Mesodermal cell (in vitro differentiated cells): ENCODE measurements around the gene SELENOW.
"Not testable (repeated sequence)": the region's sequence is repeated elsewhere in the genome, so short reads cannot be mapped to it uniquely, and the experiment has no call there.

ENCODE experiments used
- H3K27ac ChIP-seq: 2 replicates; pipeline ENCODE4 v1.7.0; 2013; ENCODE audit warnings: mild to moderate bottlenecking, low read depth, low read length, moderate library complexity; ENCODE audit not compliant: severe bottlenecking
- H3K36me3 ChIP-seq: 2 replicates; pipeline ENCODE4 v1.7.1; 2013; ENCODE audit warnings: mild to moderate bottlenecking, low read length, moderate library complexity; ENCODE audit not compliant: control insufficient read depth, insufficient read depth
- H3K4me1 ChIP-seq: one replicate; pipeline ENCODE4 v1.7.1; 2013; ENCODE audit warnings: mild to moderate bottlenecking, low read length; ENCODE audit not compliant: insufficient read depth, control insufficient read depth, poor library complexity, severe bottlenecking
- H3K4me3 ChIP-seq: 2 replicates; pipeline ENCODE4 v1.7.0; 2013; ENCODE audit warnings: low read length, control low read depth, mild to moderate bottlenecking; ENCODE audit not compliant: insufficient read depth, poor library complexity, severe bottlenecking; ENCODE audit errors: extremely low read depth
- H3K9me3 ChIP-seq: 2 replicates; pipeline ENCODE4 v1.7.1; 2013; ENCODE audit warnings: mild to moderate bottlenecking, low read length, moderate library complexity; ENCODE audit not compliant: control insufficient read depth
- WGBS, 2 experiments: methylation state at CpG; one replicate each; pipeline ENCODE4 v1.1.5; 2013; ENCODE audit warnings: missing lambda C conversion rate in 2 of 2; ENCODE audit not compliant: insufficient coverage in 2 of 2; 5-methylcytosine and 5-hydroxymethylcytosine counted together

Gene SELENOW

GRCh38 chr19:47781590-47782262 lies 3.2 kb downstream of the SELENOW start:
- peaks cover 62% of the 10 kb centered on the region for H3K36me3 ChIP-seq
- H3K4me3 ChIP-seq = no peak overlapping the region
- no peak overlapping the region for H3K27ac ChIP-seq
- WGBS, 2 experiments = 97 to 98% methylated on average over 9 of the region's 9 CpGs
- H3K4me1 ChIP-seq = peaks cover 1% of the 10 kb centered on the region
- no peaks in the 10 kb centered on the region for H3K9me3 ChIP-seq

GRCh38 chr19:47786566-47786965 lies 8.1 kb downstream of the SELENOW start:
- peaks cover 49% of the 10 kb centered on the region for H3K36me3 ChIP-seq
- no peaks in the 10 kb centered on the region for H3K4me1 ChIP-seq
- no peaks in the 10 kb centered on the region for H3K9me3 ChIP-seq
- WGBS, 2 experiments = 92 to 98% methylated on average over 7 of the region's 7 CpGs
- H3K4me3 ChIP-seq = no peak overlapping the region
- peak overlapping the region; percentile 16 for H3K27ac ChIP-seq

- not testable (repeated sequence) for H3K4me1 ChIP-seq, H3K9me3 ChIP-seq, H3K27ac ChIP-seq, H3K4me3 ChIP-seq
- WGBS, 2 experiments = 90 to 91% methylated on average over 10 of the region's 10 CpGs
- H3K36me3 ChIP-seq = peaks cover 41% of the 10 kb centered on the region
Observed at GRCh38 chr19:47787307-47787706, 8.8 kb downstream of the SELENOW start.

- not testable (repeated sequence) for H3K27ac ChIP-seq, H3K4me3 ChIP-seq, H3K4me1 ChIP-seq, H3K9me3 ChIP-seq
- peaks cover 17% of the 10 kb centered on the region for H3K36me3 ChIP-seq
- 71 to 89% methylated on average over 8 of the region's 13 CpGs for WGBS, 2 experiments
Observed at GRCh38 chr19:47789811-47790210, 11.3 kb downstream of the SELENOW start.

- Histone ChIP-seq H3K36me3 (peaks cover 11% of the 10 kb centered on the region), H3K27ac (no peak overlapping the region), H3K4me3 (no peak overlapping the region), H3K4me1 (no peaks in the 10 kb centered on the region), H3K9me3 (peaks cover 6% of the 10 kb centered on the region)
- 21 to 31% methylated on average over 7 of the region's 10 CpGs for WGBS, 2 experiments
Observed at GRCh38 chr19:47790398-47790814, 11.9 kb downstream of the SELENOW start.

GRCh38 chr19:47792616-47793015 lies 14.1 kb downstream of the SELENOW start:
- H3K27ac ChIP-seq = no peak overlapping the region
- H3K9me3 ChIP-seq = peaks cover 6% of the 10 kb centered on the region
- no peaks in the 10 kb centered on the region for H3K4me1 ChIP-seq
- H3K4me3 ChIP-seq = no peak overlapping the region
- no CpG with 5 or more reads among the region's 1 CpG for WGBS, 2 experiments
- no peaks in the 10 kb centered on the region for H3K36me3 ChIP-seq

- Histone ChIP-seq H3K4me3 (no peak overlapping the region), H3K27ac (no peak overlapping the region), H3K9me3 (peaks cover 6% of the 10 kb centered on the region), H3K4me1 (no peaks in the 10 kb centered on the region), H3K36me3 (no peaks in the 10 kb centered on the region)
- WGBS, 2 experiments = 82 to 83% methylated on average over 13 to 14 of the region's 18 CpGs
Observed at GRCh38 chr19:47794526-47794925, 16.0 kb downstream of the SELENOW start.

- no peaks in the 10 kb centered on the region for H3K4me1 ChIP-seq
- H3K4me3 ChIP-seq = no peak overlapping the region
- WGBS, 2 experiments = 95 to 100% methylated on average over 2 of the region's 2 CpGs
- no peak overlapping the region for H3K27ac ChIP-seq
- H3K36me3 ChIP-seq = no peaks in the 10 kb centered on the region
- peaks cover 6% of the 10 kb centered on the region for H3K9me3 ChIP-seq
Observed at GRCh38 chr19:47796785-47797184, 18.3 kb downstream of the SELENOW start.

GRCh38 chr19:47797996-47798903 lies 19.7 kb downstream of the SELENOW start:
- no peaks in the 10 kb centered on the region for H3K9me3 ChIP-seq
- no peaks in the 10 kb centered on the region for H3K36me3 ChIP-seq
- 77 to 81% methylated on average over 10 of the region's 14 CpGs for WGBS, 2 experiments
- H3K27ac ChIP-seq = no peak overlapping the region
- H3K4me3 ChIP-seq = no peak overlapping the region
- no peaks in the 10 kb centered on the region for H3K4me1 ChIP-seq

- H3K4me3 ChIP-seq = no peak overlapping the region
- WGBS, 2 experiments = 90 to 100% methylated on average over 3 to 4 of the region's 4 CpGs
- no peak overlapping the region for H3K27ac ChIP-seq
- H3K9me3 ChIP-seq = no peaks in the 10 kb centered on the region
- H3K36me3 ChIP-seq = no peaks in the 10 kb centered on the region
- no peaks in the 10 kb centered on the region for H3K4me1 ChIP-seq
Observed at GRCh38 chr19:47798904-47799266, 20.4 kb downstream of the SELENOW start.

- H3K4me1 ChIP-seq = no peaks in the 10 kb centered on the region
- no peak overlapping the region for H3K27ac ChIP-seq
- no peaks in the 10 kb centered on the region for H3K9me3 ChIP-seq
- no peaks in the 10 kb centered on the region for H3K36me3 ChIP-seq
- 100% methylated on average over 1 of the region's 4 CpGs for WGBS, 2 experiments
- no peak overlapping the region for H3K4me3 ChIP-seq
Observed at GRCh38 chr19:47801270-47801669, 22.8 kb downstream of the SELENOW start.
